ENCODE measurements around the gene RNF44. TPM values are rescaled to one million over a fixed set of nuclear protein-coding genes. Genes with fewer than 3 reads are reported as not detected.

RNF44 gene
- total and polyA plus RNA-seq, 11 donors, result 9.2 to 35.7 (median 20.0) TPM

DNA sequence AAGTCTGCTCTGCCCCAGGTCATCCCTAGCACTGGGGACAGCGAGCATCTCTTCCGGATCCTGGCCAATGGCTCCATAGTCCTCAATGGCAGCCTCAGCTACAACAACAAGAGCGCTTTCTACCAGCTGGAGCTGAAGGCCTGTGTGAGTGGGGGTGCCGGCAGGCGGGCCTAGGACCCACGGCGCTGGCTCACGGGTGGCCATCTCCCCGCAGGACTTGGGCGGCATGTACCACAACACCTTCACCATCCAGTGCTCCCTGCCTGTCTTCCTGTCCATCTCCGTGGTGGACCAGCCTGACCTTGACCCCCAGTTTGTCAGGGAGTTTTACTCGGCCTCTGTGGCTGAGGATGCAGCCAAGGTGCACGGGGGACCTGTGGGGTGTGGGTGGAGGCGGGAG, 37.9 kb upstream of the RNF44 start:
- no peak for ATAC-seq
- H3K9me3 ChIP-seq, result no peaks in the 10 kb centered on the region
- intact Hi-C loops (cut with DNase I), result loop anchor here in 7 of 10 donors (2.0 to 10.0 kb wide), 4 partner anchors 67 to 72 kb away; partner anchors contain the start of gene TSPAN17 (in 4 of the 7)
- H3K27ac ChIP-seq, result no peak overlapping the region
- H3K4me1 ChIP-seq, result peaks cover 0 to 4% (median 0%) of the 10 kb centered on the region in 12 donors
- H3K36me3 ChIP-seq, result no peaks in the 10 kb centered on the region
- no peak for DNase-seq
- peaks cover 0 to 12% (median 0%) of the 10 kb centered on the region in 9 donors for H3K27me3 ChIP-seq
- H3K4me3 ChIP-seq, result no peak overlapping the region
- no peak for TF ChIP-seq POLR2A (IDR thresholded peaks at IDR 0.05)
- TF ChIP-seq, protein P1, sequence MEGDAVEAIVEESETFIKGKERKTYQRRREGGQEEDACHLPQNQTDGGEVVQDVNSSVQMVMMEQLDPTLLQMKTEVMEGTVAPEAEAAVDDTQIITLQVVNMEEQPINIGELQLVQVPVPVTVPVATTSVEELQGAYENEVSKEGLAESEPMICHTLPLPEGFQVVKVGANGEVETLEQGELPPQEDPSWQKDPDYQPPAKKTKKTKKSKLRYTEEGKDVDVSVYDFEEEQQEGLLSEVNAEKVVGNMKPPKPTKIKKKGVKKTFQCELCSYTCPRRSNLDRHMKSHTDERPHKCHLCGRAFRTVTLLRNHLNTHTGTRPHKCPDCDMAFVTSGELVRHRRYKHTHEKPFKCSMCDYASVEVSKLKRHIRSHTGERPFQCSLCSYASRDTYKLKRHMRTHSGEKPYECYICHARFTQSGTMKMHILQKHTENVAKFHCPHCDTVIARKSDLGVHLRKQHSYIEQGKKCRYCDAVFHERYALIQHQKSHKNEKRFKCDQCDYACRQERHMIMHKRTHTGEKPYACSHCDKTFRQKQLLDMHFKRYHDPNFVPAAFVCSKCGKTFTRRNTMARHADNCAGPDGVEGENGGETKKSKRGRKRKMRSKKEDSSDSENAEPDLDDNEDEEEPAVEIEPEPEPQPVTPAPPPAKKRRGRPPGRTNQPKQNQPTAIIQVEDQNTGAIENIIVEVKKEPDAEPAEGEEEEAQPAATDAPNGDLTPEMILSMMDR (IDR thresholded peaks at IDR 0.05), result no peak
- WGBS, 4 donors, result 86 to 100% (median 91%) methylated on average over 2 to 14 of the region's 14 CpGs

DNA sequence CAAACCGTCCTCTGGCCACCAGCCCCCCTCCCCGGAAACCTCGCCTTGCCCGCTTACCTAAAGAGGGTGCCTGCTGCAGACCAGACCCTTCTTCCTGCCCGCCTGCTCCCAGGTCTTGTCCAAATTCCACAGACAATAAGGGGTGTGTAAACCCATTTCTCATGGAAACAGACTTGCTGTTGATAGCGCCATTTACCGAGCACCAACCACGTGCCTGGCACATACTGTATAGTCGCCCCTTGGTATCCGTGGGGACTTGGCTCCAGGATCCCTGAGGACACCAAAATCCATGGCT, 37.0 kb upstream of the RNF44 start:
- WGBS, 4 donors, result 31 to 47% (median 42%) methylated on average over 10 of the region's 10 CpGs
- intact Hi-C loops (cut with DNase I), result loop anchor here in 6 of 10 donors (2.0 to 10.0 kb wide), 4 partner anchors 71 to 73 kb away; partner anchors contain the start of gene TSPAN17 (in 5 of the 6)

DNA sequence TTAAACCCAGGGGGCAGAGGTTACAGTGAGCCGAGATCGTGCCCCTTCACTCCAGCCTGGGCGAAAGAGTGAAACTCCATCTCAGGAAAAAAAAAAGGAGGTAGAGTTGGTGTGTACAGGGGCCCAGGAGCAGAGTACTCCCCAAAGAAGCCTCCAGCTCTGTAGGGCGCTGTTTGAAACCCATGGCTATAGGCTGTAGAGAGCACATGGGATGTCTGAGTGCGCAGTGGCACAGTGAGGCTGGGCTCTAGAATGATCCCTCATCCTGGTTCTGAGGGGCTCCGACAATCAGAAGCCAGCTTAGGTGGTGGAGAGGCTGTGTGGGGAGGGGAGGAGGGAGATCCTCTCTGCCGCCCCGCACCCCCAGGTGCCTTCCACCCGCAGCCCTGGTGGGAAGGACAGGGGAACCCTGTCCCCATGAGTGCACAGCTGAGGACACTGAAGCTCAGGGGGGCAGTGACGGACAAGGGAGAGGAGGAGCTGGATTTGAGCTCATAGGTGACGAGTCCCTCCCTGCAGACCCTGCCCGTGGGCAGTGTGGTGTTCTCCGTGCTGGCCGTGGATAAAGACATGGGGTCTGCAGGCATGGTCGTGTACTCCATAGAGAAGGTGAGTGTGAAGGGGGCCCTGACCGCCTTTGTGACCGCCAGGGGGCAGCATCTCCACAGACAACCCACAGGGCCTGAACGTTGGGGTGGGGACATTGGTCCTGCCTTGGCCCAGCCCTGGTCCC, 36.5 kb upstream of the RNF44 start:
- intact Hi-C loops (cut with DNase I), result loop anchor here in 6 of 10 donors (2.0 to 10.0 kb wide), 4 partner anchors 71 to 74 kb away; partner anchors contain the start of gene TSPAN17 (in 5 of the 6)
- Histone ChIP-seq H3K27ac (no peak overlapping the region), H3K4me3 (no peak overlapping the region), H3K4me1 (peaks cover 0 to 4% (median 0%) of the 10 kb centered on the region in 12 donors), H3K27me3 (peaks cover 0 to 13% (median 4%) of the 10 kb centered on the region in 9 donors), H3K9me3 (no peaks in the 10 kb centered on the region), H3K36me3 (no peaks in the 10 kb centered on the region)
- TF ChIP-seq, protein P1 (IDR thresholded peaks at IDR 0.05), result peak; percentile 63 to 87 (median 80)
- no peak for TF ChIP-seq POLR2A (IDR thresholded peaks at IDR 0.05)
- ATAC-seq, result peak; percentile 53 to 89 (median 82)
- DNase-seq, result peak; percentile 59 to 85 (median 66)
- 37 to 50% (median 38%) methylated on average over 10 to 18 of the region's 18 CpGs for WGBS, 4 donors

More for the DNA sequence above, 37.0 kb upstream of the RNF44 start:
- no peaks in the 10 kb centered on the region for H3K9me3 ChIP-seq
- TF ChIP-seq, protein P1 (IDR thresholded peaks at IDR 0.05), result peak in 4 of 12 donors; percentile 3 to 33 (median 11)
- no peak for TF ChIP-seq POLR2A (IDR thresholded peaks at IDR 0.05)
- no peak for DNase-seq
- peaks cover 0 to 4% (median 0%) of the 10 kb centered on the region in 12 donors for H3K4me1 ChIP-seq
- peaks cover 0 to 12% (median 0%) of the 10 kb centered on the region in 9 donors for H3K27me3 ChIP-seq
- no peak overlapping the region for H3K4me3 ChIP-seq
- no peak for ATAC-seq
- H3K36me3 ChIP-seq, result no peaks in the 10 kb centered on the region
- no peak overlapping the region for H3K27ac ChIP-seq

DNA sequence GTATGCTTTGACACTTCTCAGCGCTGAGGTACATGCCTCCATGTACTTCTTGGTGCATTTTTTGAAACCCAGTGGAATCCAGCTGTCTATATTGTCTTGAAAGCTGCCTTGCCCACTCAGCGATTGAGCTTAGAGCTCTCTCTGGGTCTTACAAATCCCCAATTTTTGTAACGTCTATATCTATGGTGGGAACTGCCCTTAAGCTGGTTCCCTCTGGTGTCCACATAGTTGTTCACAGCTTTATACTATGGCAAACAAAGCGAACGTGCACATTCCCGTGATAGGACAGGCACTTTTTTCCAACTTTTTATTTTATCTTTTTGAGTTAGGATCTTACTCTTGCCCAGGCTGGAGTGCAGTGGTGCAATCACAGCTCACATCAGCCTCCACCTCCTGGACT, 32.8 kb upstream of the RNF44 start:
- no peak overlapping the region for H3K27ac ChIP-seq
- H3K36me3 ChIP-seq, result no peaks in the 10 kb centered on the region
- H3K4me1 ChIP-seq, result peaks cover 0 to 4% (median 0%) of the 10 kb centered on the region in 12 donors
- ATAC-seq, result no peak
- H3K4me3 ChIP-seq, result no peak overlapping the region
- no peak for DNase-seq
- no peaks in the 10 kb centered on the region for H3K9me3 ChIP-seq
- intact Hi-C loops (cut with DNase I), result loop anchor here in 4 of 10 donors (5.0 to 10.0 kb wide), 2 partner anchors 75 to 77 kb away; partner anchors contain the start of gene TSPAN17 (in 4 of the 4)
- no peak for TF ChIP-seq POLR2A (IDR thresholded peaks at IDR 0.05)
- TF ChIP-seq, protein P1 (IDR thresholded peaks at IDR 0.05), result no peak
- 46 to 60% (median 52%) methylated on average over 6 of the region's 6 CpGs for WGBS, 4 donors
- H3K27me3 ChIP-seq, result peaks cover 0 to 35% (median 8%) of the 10 kb centered on the region in 9 donors

Measured in heart left ventricle (tissue), 16 donors.